Measurements from ENCODE around the gene STIL.
"Not testable (repeated sequence)": the region's sequence is repeated elsewhere in the genome, so short reads cannot be mapped to it uniquely, and the experiment has no call there.

GRCh38 chr1:47294863-47295262 is 19.1 kb downstream of the STIL start:
- TF ChIP-seq CTCF (conservative IDR thresholded peaks at IDR 0.05); ZFX (IDR thresholded peaks at IDR 0.05): not testable (repeated sequence)

Measured in C4-2B (cell line).